Kidney (tissue), 14 donors: ENCODE data around the gene VSTM4. TPM values are rescaled to one million over a fixed set of nuclear protein-coding genes. Genes with fewer than 3 reads are reported as not detected.

ENCODE experiments used
- DNase-seq, 5 donors: peaks; one replicate each; pipeline ENCODE4 v3.0.0-alpha.2; 2013 to 2020
- FAIRE-seq: peaks from 2 replicates; lab custom pipeline; 2012; peaks lifted over from hg19 to GRCh38; lab: Jason Lieb, UNC
- H3K27ac ChIP-seq, 2 donors: one replicate each; pipeline ENCODE4 v1.7.0; 2013; ENCODE audit warnings: low read depth in 2 of 2, low read length in 2 of 2, inconsistent platforms in 1 of 2
- H3K27me3 ChIP-seq: one replicate; pipeline ENCODE4 v1.7.1; 2013; ENCODE audit warnings: low read length, inconsistent platforms; ENCODE audit not compliant: control insufficient read depth, insufficient read depth
- H3K36me3 ChIP-seq, 3 donors: one replicate each; pipeline versions ENCODE4 v1.7.0 to v1.7.1; 2013; ENCODE audit warnings: low read length in 3 of 3, control low read depth in 1 of 3, inconsistent platforms in 1 of 3; ENCODE audit not compliant: insufficient read depth in 3 of 3, control insufficient read depth in 2 of 3
- H3K4me1 ChIP-seq, 3 donors: one replicate each; pipeline versions ENCODE4 v1.7.0 to v1.7.1; 2013; ENCODE audit warnings: low read length in 3 of 3, inconsistent platforms in 1 of 3, low read depth in 1 of 3; ENCODE audit not compliant: control insufficient read depth in 2 of 3, insufficient read depth in 2 of 3
- H3K4me3 ChIP-seq, 3 donors: one replicate each; pipeline versions ENCODE4 v1.7.0 to v1.8.1; 2013; ENCODE audit warnings: low read length in 3 of 3, control low read depth in 1 of 3, inconsistent platforms in 1 of 3
- H3K9ac ChIP-seq, 3 donors: one replicate each; pipeline versions ENCODE4 v1.7.0 to v1.7.1; 2013; ENCODE audit warnings: low read length in 3 of 3, control low read depth in 1 of 3, inconsistent platforms in 1 of 3
- H3K9me3 ChIP-seq, 3 donors: one replicate each; pipeline versions ENCODE4 v1.7.0 to v1.7.1; 2013; ENCODE audit warnings: low read length in 3 of 3, control low read depth in 1 of 3, inconsistent platforms in 1 of 3; ENCODE audit not compliant: control insufficient read depth in 2 of 3, insufficient read depth in 1 of 3
- CTCF ChIP-seq: IDR thresholded peaks from 3 replicates; pipeline ENCODE4 v1.5.1; 2012; ENCODE audit warnings: mild to moderate bottlenecking, moderate library complexity, borderline replicate concordance; ENCODE audit not compliant: insufficient read depth; ENCODE audit errors: extremely low read depth
- intact Hi-C: fragments of 100-400 bp; cut with DNase I; formaldehyde crosslinking; loops from one replicate; pipeline ENCODE4 v1.11.1; 2022
- polyA plus RNA-seq: library from polyadenylated mRNA; stranded (reverse); fragments of 350-450 nt; fragmentation: Illumina TruSeq; extraction: RNeasy Lipid Tissue Mini Kit (QIAGEN cat#74804); gene quantifications from one replicate; pipeline ENCODE4 v1.2.3, GENCODE V29; 2014; ENCODE audit warnings: low read depth, low replicate concordance; ENCODE audit not compliant: insufficient read depth
- total RNA-seq: library from RNA; stranded (reverse); fragmentation: NEBNext Ultra II Directional; extraction: Animal tissue kit (Norgen Biotek cat#: 25700); gene quantifications from one replicate; pipeline ENCODE4 v1.2.1, GENCODE V29; 2021
- donor health status: control.
- donor health status: control.
- donor health status: control.
- donor health status: control.
- donor health status: control.
- donor health status: DM: yes; HTN: yes; CAD: no.
- donor health status: Normal renal cell carcinoma (clear cell type).

VSTM4 gene
- total and polyA plus RNA-seq, 2 donors from 2014 or later: 7.4 to 8.5 TPM

GRCh38 chr10:49066944-49067730, 48.2 kb downstream of the VSTM4 start:
- TF ChIP-seq CTCF: no peak
- Histone ChIP-seq H3K27me3 (no peaks in the 10 kb centered on the region), H3K4me3 (no peak overlapping the region), H3K27ac (no peak overlapping the region), H3K9ac (no peak overlapping the region), H3K4me1 (no peaks in the 10 kb centered on the region), H3K9me3 (no peaks in the 10 kb centered on the region), H3K36me3 (no peaks in the 10 kb centered on the region)
- intact Hi-C loops: no loop called here
- FAIRE-seq: no peak
- DNase-seq: no peak

- no peak for FAIRE-seq
Measured at GRCh38 chr10:49062229-49062628, 53.1 kb downstream of the VSTM4 start.

GRCh38 chr10:49061667-49062066, 53.7 kb downstream of the VSTM4 start:
- no peaks in the 10 kb centered on the region for H3K27me3 ChIP-seq
- no peak overlapping the region for H3K4me3 ChIP-seq
- intact Hi-C loops: no loop called here
- H3K9ac ChIP-seq: no peak overlapping the region
- H3K9me3 ChIP-seq: no peaks in the 10 kb centered on the region
- peaks cover 0 to 18% (median 0%) of the 10 kb centered on the region in 3 donors for H3K4me1 ChIP-seq
- no peak for TF ChIP-seq CTCF
- no peaks in the 10 kb centered on the region for H3K36me3 ChIP-seq
- FAIRE-seq (no peak), DNase-seq (no peak)
- no peak overlapping the region for H3K27ac ChIP-seq

More at GRCh38 chr10:49062229-49062628, 53.1 kb downstream of the VSTM4 start:
- intact Hi-C loops: no loop called here
- DNase-seq: no peak
- Histone ChIP-seq H3K9ac (no peak overlapping the region), H3K4me3 (no peak overlapping the region), H3K36me3 (no peaks in the 10 kb centered on the region), H3K27me3 (no peaks in the 10 kb centered on the region), H3K9me3 (no peaks in the 10 kb centered on the region), H3K27ac (no peak overlapping the region), H3K4me1 (peaks cover 0 to 15% (median 0%) of the 10 kb centered on the region in 3 donors)
- no peak for TF ChIP-seq CTCF
